HEK293T (cell line): Measurements from ENCODE around the gene TMPRSS3.

Experiments used
- CTCF ChIA-PET: fragments of 350-600 bp; formaldehyde crosslinking; extraction: SDS; loops from one replicate; lab custom pipeline; 2021; ENCODE audit warnings: antibody characterized with exemption, inconsistent platforms; lab: Yijun Ruan, JAX
- POLR2A ChIA-PET: fragments of 350-600 bp; formaldehyde crosslinking; extraction: SDS; loops from one replicate; lab custom pipeline; 2020; ENCODE audit warnings: antibody characterized with exemption, inconsistent platforms; lab: Yijun Ruan, JAX
- DNase-seq: peaks from one replicate; pipeline ENCODE4 v3.0.0; 2012; ENCODE audit warnings: mixed read lengths; ENCODE audit errors: extremely low spot score
- ARNT ChIP-seq: fragments of 450-650 bp; IDR thresholded peaks from 2 replicates; pipeline ENCODE4 v1.6.1; 2017; ENCODE audit warnings: mild to moderate bottlenecking
- BHLHE40 ChIP-seq: fragments of 450-650 bp; IDR thresholded peaks from 2 replicates; pipeline ENCODE4 v1.6.1; 2016; ENCODE audit warnings: mild to moderate bottlenecking, moderate library complexity, borderline replicate concordance
- CTBP1 ChIP-seq: fragments of 450-650 bp; IDR thresholded peaks from 2 replicates; pipeline ENCODE4 v1.6.1; 2016; ENCODE audit warnings: borderline replicate concordance
- ELF4 ChIP-seq: fragments of 450-650 bp; IDR thresholded peaks from 2 replicates; pipeline ENCODE4 v1.6.1; 2017; ENCODE audit warnings: antibody characterized with exemption
- FOXA1 ChIP-seq: fragments of 450-650 bp; IDR thresholded peaks from 2 replicates; pipeline ENCODE4 v1.6.1; 2016; ENCODE audit warnings: mild to moderate bottlenecking
- FOXK2 ChIP-seq: fragments of 450-650 bp; IDR thresholded peaks from 2 replicates; pipeline ENCODE4 v1.6.1; 2016; ENCODE audit warnings: mild to moderate bottlenecking
- FOXM1 ChIP-seq: fragments of 450-650 bp; IDR thresholded peaks from 2 replicates; pipeline ENCODE4 v1.6.1; 2017; ENCODE audit warnings: mild to moderate bottlenecking, borderline replicate concordance
- HDGF ChIP-seq: fragments of 450-650 bp; IDR thresholded peaks from 2 replicates; pipeline ENCODE4 v1.6.1; 2017; ENCODE audit warnings: antibody characterized with exemption, borderline replicate concordance
- L3MBTL2 ChIP-seq: fragments of 450-650 bp; conservative IDR thresholded peaks from 2 replicates; pipeline ENCODE4 v1.6.1; 2016; ENCODE audit warnings: mild to moderate bottlenecking
- LEF1 ChIP-seq: fragments of 450-650 bp; IDR thresholded peaks from 2 replicates; pipeline ENCODE4 v1.6.1; 2017; ENCODE audit warnings: mild to moderate bottlenecking, borderline replicate concordance
- NFRKB ChIP-seq: fragments of 450-650 bp; IDR thresholded peaks from 2 replicates; pipeline ENCODE4 v1.6.1; 2016; ENCODE audit warnings: mild to moderate bottlenecking, moderate library complexity
- PKNOX1 ChIP-seq: fragments of 450-650 bp; IDR thresholded peaks from 2 replicates; pipeline ENCODE4 v1.6.1; 2016
- SP1 ChIP-seq: fragments of 450-650 bp; IDR thresholded peaks from 2 replicates; pipeline ENCODE4 v1.6.1; 2017
- SUZ12 ChIP-seq: fragments of 450-650 bp; IDR thresholded peaks from 2 replicates; pipeline ENCODE4 v1.6.1; 2016; ENCODE audit warnings: mild to moderate bottlenecking
- TARDBP ChIP-seq: fragments of 450-650 bp; IDR thresholded peaks from 2 replicates; pipeline ENCODE4 v1.6.1; 2016
- ZNF384 ChIP-seq: fragments of 450-650 bp; IDR thresholded peaks from 2 replicates; pipeline ENCODE4 v1.6.1; 2016

TMPRSS3 gene

DNA sequence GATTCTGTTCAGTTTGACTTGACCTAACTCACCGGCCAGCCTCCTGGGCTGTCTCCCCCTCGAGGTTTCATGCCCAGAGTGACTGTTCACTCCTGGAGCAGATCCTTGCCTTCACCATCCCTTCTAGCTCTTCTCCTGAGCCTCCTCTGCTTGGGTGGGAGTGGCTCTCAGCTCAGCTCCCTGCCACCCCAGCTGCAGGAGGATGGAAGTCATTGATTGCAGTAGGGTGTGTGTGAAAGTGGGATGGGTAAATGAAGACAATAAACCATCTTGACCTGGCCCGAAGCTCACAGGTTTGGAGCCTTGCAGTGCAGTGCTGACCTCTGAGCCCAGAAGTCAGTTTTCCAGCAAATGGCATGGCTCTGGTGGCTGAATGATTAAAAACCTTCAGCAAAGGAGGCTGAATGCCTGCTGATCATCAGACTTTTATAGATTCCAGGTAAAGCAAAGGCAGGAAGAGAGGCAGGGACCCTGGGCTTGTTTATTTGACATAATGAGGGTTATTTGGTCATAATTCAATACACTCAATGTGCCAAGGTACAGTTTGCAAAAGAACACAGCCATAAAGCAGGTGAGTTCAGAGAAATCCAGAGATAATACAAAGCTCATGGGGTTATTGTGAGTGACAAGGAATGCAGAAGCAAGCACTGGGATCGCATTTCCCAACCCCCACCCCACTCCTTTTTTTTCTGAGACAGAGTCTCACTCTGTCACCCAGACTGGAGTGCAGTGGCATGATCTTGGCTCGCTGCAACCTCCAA lies 63.1 kb downstream of the TMPRSS3 start:
- no peak for DNase-seq
- CTCF ChIA-PET, result no interaction called here
- no peak for TF ChIP-seq ZNF384
- no peak for TF ChIP-seq L3MBTL2
- no peak for TF ChIP-seq FOXK2
- TF ChIP-seq FOXA1, result no peak
- no peak for TF ChIP-seq SUZ12
- no peak for TF ChIP-seq HDGF
- TF ChIP-seq BHLHE40, result no peak
- TF ChIP-seq PKNOX1, result no peak
- TF ChIP-seq CTBP1, result no peak
- TF ChIP-seq TARDBP, result no peak
- TF ChIP-seq FOXM1, result no peak
- no peak for TF ChIP-seq SP1
- no peak for TF ChIP-seq LEF1
- no peak for TF ChIP-seq ELF4
- TF ChIP-seq ARNT, result no peak
- TF ChIP-seq NFRKB, result no peak
- POLR2A ChIA-PET, result no interaction called here

GRCh38 chr21:42331660-42332059 lies 64.2 kb downstream of the TMPRSS3 start:
- DNase-seq, result no peak
- no peak for TF ChIP-seq ELF4
- TF ChIP-seq L3MBTL2, result no peak
- no peak for TF ChIP-seq FOXM1
- TF ChIP-seq HDGF, result no peak
- ChIA-PET POLR2A (no interaction called here), CTCF (no interaction called here)

GRCh38 chr21:42330380-42331371 lies 65.2 kb downstream of the TMPRSS3 start:
- POLR2A ChIA-PET, result no interaction called here
- CTCF ChIA-PET, result interaction anchor here (1.1 kb wide), 1 partner anchor 72 kb away, joined by 3 read pairs; no protein-coding TSS in a partner anchor
- no peak for DNase-seq
- TF ChIP-seq BHLHE40 (no peak), LEF1 (no peak), TARDBP (no peak), ELF4 (no peak), L3MBTL2 (no peak), FOXM1 (no peak), FOXA1 (no peak), SP1 (no peak), ARNT (no peak), FOXK2 (no peak), ZNF384 (no peak), CTBP1 (no peak), SUZ12 (no peak), PKNOX1 (no peak), HDGF (no peak), NFRKB (no peak)

- TF ChIP-seq ELF4 (no peak), FOXM1 (no peak), ZNF384 (no peak), ARNT (no peak), TARDBP (no peak), PKNOX1 (no peak), FOXA1 (no peak)
These were observed 71.0 kb downstream of the TMPRSS3 start for GRCh38 chr21:42324896-42325295.

More at GRCh38 chr21:42324896-42325295, 71.0 kb downstream of the TMPRSS3 start:
- ChIA-PET POLR2A (no interaction called here), CTCF (interaction anchor here (0.6 to 0.7 kb wide), 3 partner anchors 16 to 138 kb away, joined by 3 read pairs; no protein-coding TSS in a partner anchor)
- no peak for DNase-seq
